SK-N-SH (cell line): Measurements from ENCODE around the gene INSYN2A. TPM values are rescaled to one million over a fixed set of nuclear protein-coding genes. Genes with fewer than 3 reads are reported as not detected.

ENCODE experiments used
- CTCF ChIA-PET: fragments of 300-600, 350-600 bp; formaldehyde crosslinking; extraction: SDS; loops from one replicate; lab custom pipeline; 2021; lab: Yijun Ruan, JAX
- POLR2A ChIA-PET: fragments of 350-600 bp; sonication (Branson Sonifier 250); formaldehyde crosslinking; extraction: SDS; loops from one replicate; lab custom pipeline; 2020; ENCODE audit warnings: antibody characterized with exemption, inconsistent platforms; lab: Yijun Ruan, JAX
- DNase-seq: peaks from one replicate; pipeline ENCODE4 v3.0.0; 2012
- H2AFZ ChIP-seq: fragments of 200-600 bp; sonication (generic); 2 replicates; pipeline ENCODE4 v1.8.1; 2016; ENCODE audit warnings: antibody characterized with exemption, mild to moderate bottlenecking, low read depth
- H3F3A ChIP-seq: fragments of 200-600 bp; sonication (generic); replicated peaks from 2 replicates; pipeline ENCODE3; 2016; ENCODE audit warnings: antibody characterized with exemption, mild to moderate bottlenecking; ENCODE audit not compliant: insufficient read depth
- H3K27ac ChIP-seq, 2 experiments: fragments of 200-500 bp in 1 of 2; fragments of 200-600 bp in 1 of 2; sonication (Bioruptor generic) in 1 of 2; sonication (generic), shearing (Covaris generic) in 1 of 2; 2 replicates each; pipeline versions ENCODE4 v1.5.1 to v1.6.1; 2014 to 2016; ENCODE audit warnings: low read depth in 2 of 2, inconsistent platforms in 1 of 2, low read length in 1 of 2, mild to moderate bottlenecking in 1 of 2, mixed read lengths in 1 of 2
- H3K27me3 ChIP-seq: fragments of 200-600 bp; sonication (generic), shearing (Covaris generic); 2 replicates; pipeline ENCODE4 v1.6.1; 2016; ENCODE audit warnings: mixed run types; ENCODE audit not compliant: insufficient read depth
- H3K36me3 ChIP-seq, 2 experiments: fragments of 200-500 bp in 1 of 2; fragments of 200-600 bp in 1 of 2; sonication (Bioruptor generic) in 1 of 2; sonication (generic) in 1 of 2; replicated peaks in 1 of 2; 2 replicates each; pipeline versions ENCODE3 to v1.5.1; 2014 to 2016; ENCODE audit warnings: low read length in 1 of 2, mild to moderate bottlenecking in 1 of 2; ENCODE audit not compliant: insufficient read depth in 2 of 2, control insufficient read depth in 1 of 2
- H3K4me1 ChIP-seq, 2 experiments: fragments of 200-500 bp in 1 of 2; fragments of 200-600 bp in 1 of 2; sonication (Bioruptor generic) in 1 of 2; sonication (generic), shearing (Covaris generic) in 1 of 2; 2 replicates each; pipeline versions ENCODE4 v1.5.1 to v1.6.1; 2014 to 2016; ENCODE audit warnings: low read depth in 1 of 2, low read length in 1 of 2, mixed run types in 1 of 2; ENCODE audit not compliant: insufficient read depth in 2 of 2, control insufficient read depth in 1 of 2
- H3K4me2 ChIP-seq: fragments of 200-600 bp; sonication (generic), shearing (Covaris generic); 2 replicates; pipeline ENCODE4 v1.6.1; 2017; ENCODE audit warnings: mixed run types
- H3K4me3 ChIP-seq, 2 experiments: fragments of 200-500 bp in 1 of 2; fragments of 200-600 bp in 1 of 2; sonication (Bioruptor generic) in 1 of 2; sonication (generic), shearing (Covaris generic) in 1 of 2; 2 replicates each; pipeline versions ENCODE4 v1.5.1 to v1.8.1; 2014 to 2016; ENCODE audit warnings: low read depth in 2 of 2, inconsistent platforms in 1 of 2, low read length in 1 of 2, mild to moderate bottlenecking in 1 of 2, mixed read lengths in 1 of 2, moderate library complexity in 1 of 2
- H3K79me2 ChIP-seq: fragments of 200-600 bp; sonication (generic); 2 replicates; pipeline ENCODE4 v1.8.1; 2017; ENCODE audit warnings: mild to moderate bottlenecking; ENCODE audit not compliant: insufficient read depth
- H3K9ac ChIP-seq: fragments of 200-600 bp; sonication (generic); 2 replicates; pipeline ENCODE4 v1.6.1; 2017; ENCODE audit warnings: mixed run types
- H3K9me2 ChIP-seq: fragments of 200-600 bp; sonication (generic); 2 replicates; pipeline ENCODE4 v1.6.1; 2017; ENCODE audit warnings: mixed run types
- H3K9me3 ChIP-seq: fragments of 200-600 bp; sonication (generic); 2 replicates; pipeline ENCODE4 v1.6.1; 2017; ENCODE audit warnings: mixed run types, mild to moderate bottlenecking, moderate library complexity
- H4K20me1 ChIP-seq: fragments of 200-600 bp; sonication (generic); 2 replicates; pipeline ENCODE4 v1.6.1; 2017; ENCODE audit warnings: mild to moderate bottlenecking, mixed run types; ENCODE audit not compliant: insufficient read depth
- ELF1 ChIP-seq: IDR thresholded peaks from 2 replicates; pipeline ENCODE4 v1.4.0; 2012
- EP300 ChIP-seq, 2 experiments: IDR thresholded peaks; 2 replicates each; pipeline versions ENCODE4 v1.4.0 to v1.6.1; 2012; ENCODE audit warnings: borderline replicate concordance in 1 of 2, low read depth in 1 of 2, low read length in 1 of 2
- FOSL2 ChIP-seq: IDR thresholded peaks from 2 replicates; pipeline ENCODE4 v1.4.0; 2012; ENCODE audit warnings: low read depth, mild to moderate bottlenecking, moderate library complexity, borderline replicate concordance
- FOXJ3 ChIP-seq: sonication (generic); formaldehyde crosslinking; IDR thresholded peaks from 2 replicates; pipeline ENCODE4 v1.5.1; 2020; ENCODE audit warnings: mild to moderate bottlenecking, missing genetic modification reagents
- IRF3 ChIP-seq: fragments of 150-350 bp; IDR thresholded peaks from 2 replicates; pipeline ENCODE4 v1.6.1; 2016; ENCODE audit warnings: mild to moderate bottlenecking, low read depth, low read length
- MAX ChIP-seq: IDR thresholded peaks from 2 replicates; pipeline ENCODE4 v1.4.0; 2012; ENCODE audit warnings: low read depth
- NFIC ChIP-seq: IDR thresholded peaks from 2 replicates; pipeline ENCODE4 v1.4.0; 2012; ENCODE audit warnings: borderline replicate concordance
- PBX3 ChIP-seq: IDR thresholded peaks from 2 replicates; pipeline ENCODE4; 2012
- POLR2AphosphoS5 ChIP-seq: IDR thresholded peaks from 2 replicates; pipeline ENCODE4 v1.6.1; 2012; ENCODE audit warnings: low read depth, low read length
- RCOR1 ChIP-seq: fragments of 150-350 bp; IDR thresholded peaks from 2 replicates; pipeline ENCODE4 v1.6.1; 2017; ENCODE audit warnings: antibody characterized with exemption, low read length
- REST ChIP-seq: IDR thresholded peaks from 2 replicates; pipeline ENCODE4 v1.6.1; 2012; ENCODE audit warnings: mild to moderate bottlenecking, low read depth, low read length, moderate library complexity
- RXRA ChIP-seq: IDR thresholded peaks from 2 replicates; pipeline ENCODE4 v1.4.0; 2012; ENCODE audit warnings: low read depth, mild to moderate bottlenecking, borderline replicate concordance
- USF1 ChIP-seq: IDR thresholded peaks from 2 replicates; pipeline ENCODE4 v1.4.0; 2012; ENCODE audit warnings: low read depth, borderline replicate concordance
- USF2 ChIP-seq: fragments of 150-350 bp; IDR thresholded peaks from 2 replicates; pipeline ENCODE4 v1.6.1; 2017; ENCODE audit warnings: antibody characterized with exemption, low read length, low read depth, borderline replicate concordance
- ZBTB33 ChIP-seq: IDR thresholded peaks from 2 replicates; pipeline ENCODE4 v1.4.0; 2012; ENCODE audit warnings: low read depth, borderline replicate concordance
- WGBS: methylation state at CpG from one replicate; pipeline ENCODE4 v1.1.6; 2017; ENCODE audit warnings: low lambda C conversion rate; 5-methylcytosine and 5-hydroxymethylcytosine counted together
- polyA plus RNA-seq, 3 experiments: library from polyadenylated mRNA; depleted of rRNA; stranded (reverse); fragments of >200 nt; gene quantifications; 2 replicates each; pipeline ENCODE4 v1.2.3, GENCODE V29; 2012

INSYN2A gene
- polyA plus RNA-seq, 1 of the 3 experiments (the other 2 are of a cell fraction) = 0.28 TPM

GRCh38 chr10:127210936-127211466 is 14.6 kb upstream of the INSYN2A start:
- Histone ChIP-seq H3K9ac (no peak overlapping the region), H3K27ac (no peak overlapping the region), H3K4me2 (no peak overlapping the region), H3K4me3 (no peak overlapping the region), H4K20me1 (no peaks in the 10 kb centered on the region), H3K4me1 (no peaks in the 10 kb centered on the region), H3F3A (no peaks in the 10 kb centered on the region), H2AFZ (no peak overlapping the region), H3K79me2 (no peaks in the 10 kb centered on the region), H3K9me3 (no peaks in the 10 kb centered on the region), H3K27me3 (no peaks in the 10 kb centered on the region), H3K36me3 (no peaks in the 10 kb centered on the region), H3K9me2 (no peaks in the 10 kb centered on the region)
- 97% methylated on average over 6 of the region's 7 CpGs for WGBS
- ChIA-PET CTCF (no interaction called here), POLR2A (no interaction called here)
- DNase-seq = no peak
- no peak for TF ChIP-seq FOXJ3 (CRISPR knock-in tag)
- TF ChIP-seq MAX = no peak
- TF ChIP-seq RCOR1 = no peak
- TF ChIP-seq EP300 (IDR thresholded peaks at IDR 0.05; ENCODE audit: borderline replicate concordance in 1 of 2, low read depth in 1 of 2, low read length in 1 of 2) = no peak
- no peak for TF ChIP-seq ELF1
- TF ChIP-seq USF1 = no peak
- no peak for TF ChIP-seq RXRA
- no peak for TF ChIP-seq IRF3
- TF ChIP-seq PBX3 = no peak
- TF ChIP-seq NFIC = no peak
- no peak for TF ChIP-seq POLR2AphosphoS5
- TF ChIP-seq REST = no peak
- TF ChIP-seq USF2 = no peak
- TF ChIP-seq ZBTB33 = no peak
- no peak for TF ChIP-seq FOSL2
